GM12878 (cell line): Measurements from ENCODE around the gene SGCD. TPM values are rescaled to one million over a fixed set of nuclear protein-coding genes. Genes with fewer than 3 reads are reported as not detected.

ENCODE experiments used
- ATAC-seq: fragments of 200-7000 bp; cut with Tn5 transposase; 3 replicates; pipeline ENCODE4 v1.9.1; 2020; ENCODE audit warnings: mild to moderate bottlenecking, moderate library complexity
- BruUV-seq: library from RNA; stranded (reverse); fragments of 400-500 nt; replicated peaks from 2 replicates; lab custom pipeline; 2021; lab: Mats Ljungman, UMichigan
- CTCF ChIA-PET: fragments of 300-600 bp; sonication (Branson Sonifier 250); formaldehyde crosslinking; extraction: SDS; loops from one replicate; lab custom pipeline; 2021; ENCODE audit warnings: inconsistent platforms; lab: Yijun Ruan, JAX
- POLR2A ChIA-PET: fragments of 350-600 bp; formaldehyde crosslinking; extraction: SDS; loops from one replicate; lab custom pipeline; 2021; ENCODE audit warnings: inconsistent platforms; lab: Charles Lee
- RAD21 ChIA-PET: fragments of 300-600 bp; sonication (Branson Sonifier 250); formaldehyde crosslinking; loops from one replicate; lab custom pipeline; 2023; ENCODE audit warnings: antibody characterized with exemption; ENCODE audit not compliant: unreplicated experiment; lab: Charles Lee
- SMC1A ChIA-PET: fragments of 300-600 bp; sonication (Branson Sonifier 250); formaldehyde crosslinking; loops from one replicate; lab custom pipeline; 2023; ENCODE audit not compliant: unreplicated experiment, uncharacterized antibody; lab: Charles Lee
- DNase-seq: peaks from one replicate; pipeline ENCODE4 v3.0.0-alpha.2; 2011; ENCODE audit warnings: low read depth, low spot score
- FAIRE-seq: peaks from 3 replicates; lab custom pipeline; 2011; peaks lifted over from hg19 to GRCh38; lab: Jason Lieb, UNC
- H2AFZ ChIP-seq: 2 replicates; pipeline ENCODE4 v1.6.0; 2011; ENCODE audit warnings: low read depth, low read length, control low read depth; ENCODE audit not compliant: control insufficient read depth
- H3K27ac ChIP-seq: 2 replicates; pipeline ENCODE4 v1.5.1; 2011; ENCODE audit warnings: control low read depth; ENCODE audit not compliant: control insufficient read depth, insufficient read depth
- H3K27me3 ChIP-seq, 2 experiments: replicated peaks in 1 of 2; 2 replicates each; pipeline versions ENCODE4 v1.6.0 to v1.6.1; 2011; ENCODE audit warnings: low read length in 1 of 2; ENCODE audit not compliant: control insufficient read depth in 2 of 2, insufficient read depth in 2 of 2
- H3K36me3 ChIP-seq, 2 experiments: 2 replicates each; pipeline ENCODE4 v1.5.1; 2011; ENCODE audit warnings: low read length in 1 of 2; ENCODE audit not compliant: control insufficient read depth in 2 of 2, insufficient read depth in 2 of 2
- H3K4me1 ChIP-seq: 2 replicates; pipeline ENCODE4 v1.6.1; 2011; ENCODE audit warnings: mild to moderate bottlenecking, low read length, moderate library complexity, mixed read lengths; ENCODE audit not compliant: control insufficient read depth, insufficient read depth
- H3K4me2 ChIP-seq: 2 replicates; pipeline ENCODE4 v1.6.0; 2011; ENCODE audit warnings: control low read depth; ENCODE audit not compliant: control insufficient read depth, insufficient read depth
- H3K4me3 ChIP-seq: fragments of 200-600 bp; sonication (generic); 2 replicates; pipeline ENCODE4 v1.5.1; 2016
- H3K79me2 ChIP-seq: 2 replicates; pipeline ENCODE4 v1.6.0; 2011; ENCODE audit warnings: low read length; ENCODE audit not compliant: control insufficient read depth, insufficient read depth
- H3K9ac ChIP-seq: 2 replicates; pipeline ENCODE4 v1.8.0; 2011; ENCODE audit warnings: low read length, control low read depth, mixed read lengths; ENCODE audit not compliant: control insufficient read depth, insufficient read depth
- H3K9me3 ChIP-seq: replicated peaks from 3 replicates; pipeline ENCODE4 v1.5.1; 2011; ENCODE audit warnings: mild to moderate bottlenecking, low read length; ENCODE audit not compliant: control insufficient read depth, insufficient read depth
- H4K20me1 ChIP-seq: 2 replicates; pipeline ENCODE4 v1.6.0; 2011; ENCODE audit not compliant: control insufficient read depth, insufficient read depth
- CREB1 ChIP-seq: IDR thresholded peaks from 2 replicates; pipeline ENCODE4 v1.6.1; 2012; ENCODE audit warnings: low read depth, mild to moderate bottlenecking, inconsistent platforms
- GABPA ChIP-seq: IDR thresholded peaks from 2 replicates; pipeline ENCODE4 v1.6.1; 2014; ENCODE audit warnings: antibody characterized with exemption, low read depth, mild to moderate bottlenecking, inconsistent platforms
- IRF4 ChIP-seq: IDR thresholded peaks from 2 replicates; pipeline ENCODE4 v1.6.1; 2011; ENCODE audit warnings: low read depth, low read length
- KDM1A ChIP-seq: fragments of 200-600 bp; sonication (generic); IDR thresholded peaks from 2 replicates; pipeline ENCODE4 v1.6.1; 2016; ENCODE audit warnings: borderline replicate concordance
- MEF2B ChIP-seq: fragments of 450-650 bp; IDR thresholded peaks from 2 replicates; pipeline ENCODE4 v1.6.1; 2018; ENCODE audit warnings: mild to moderate bottlenecking, moderate library complexity; ENCODE audit not compliant: partially characterized antibody, poor library complexity, severe bottlenecking
- MTA2 ChIP-seq: fragments of 450-650 bp; IDR thresholded peaks from 2 replicates; pipeline ENCODE4 v1.6.1; 2016; ENCODE audit warnings: low read depth, mild to moderate bottlenecking, moderate library complexity
- MTA3 ChIP-seq: IDR thresholded peaks from 2 replicates; pipeline ENCODE4 v1.6.1; 2012; ENCODE audit warnings: low read length, inconsistent platforms, borderline replicate concordance
- NFYB ChIP-seq: IDR thresholded peaks from 2 replicates; pipeline ENCODE4 v1.6.1; 2011; ENCODE audit warnings: low read depth, mild to moderate bottlenecking, low read length, improper control_type of control experiment, moderate library complexity; ENCODE audit not compliant: insufficient read depth
- NR2C1 ChIP-seq: fragments of 450-650 bp; IDR thresholded peaks from 2 replicates; pipeline ENCODE4 v1.6.1; 2017; ENCODE audit warnings: antibody characterized with exemption, mild to moderate bottlenecking, moderate library complexity
- PKNOX1 ChIP-seq: fragments of 450-650 bp; IDR thresholded peaks from 2 replicates; pipeline ENCODE4 v1.6.1; 2016; ENCODE audit warnings: mild to moderate bottlenecking
- POLR2AphosphoS2 ChIP-seq: IDR thresholded peaks from 2 replicates; pipeline ENCODE4 v1.6.1; 2011; ENCODE audit warnings: low read depth, mild to moderate bottlenecking, low read length, improper control_type of control experiment, moderate library complexity
- RELA ChIP-seq: fragments of 450-650 bp; IDR thresholded peaks from 2 replicates; pipeline ENCODE4 v1.8.0; 2014; ENCODE audit warnings: borderline replicate concordance; ENCODE audit not compliant: partially characterized antibody
- RFX5 ChIP-seq: IDR thresholded peaks from 2 replicates; pipeline ENCODE4 v1.6.1; 2011; ENCODE audit warnings: low read depth, low read length, improper control_type of control experiment
- STAT3 ChIP-seq: IDR thresholded peaks from 2 replicates; pipeline ENCODE4 v1.6.1; 2011; ENCODE audit warnings: low read depth, low read length, improper control_type of control experiment
- TARDBP ChIP-seq: IDR thresholded peaks from 2 replicates; pipeline ENCODE4 v1.6.1; 2016; ENCODE audit warnings: borderline replicate concordance
- ZBTB4 ChIP-seq: fragments of 450-650 bp; formaldehyde crosslinking; IDR thresholded peaks from 2 replicates; pipeline ENCODE4 v1.4.0; 2022; ENCODE audit warnings: mild to moderate bottlenecking, moderate library complexity
- WGBS: methylation state at CpG from one replicate; pipeline ENCODE4 v1.1.6; 2016; ENCODE audit warnings: low lambda C conversion rate; ENCODE audit not compliant: insufficient replicate concordance, insufficient coverage; ENCODE audit errors: missing lambda C conversion rate; 5-methylcytosine and 5-hydroxymethylcytosine counted together
- in situ Hi-C: fragments of 300-500 bp; cut with MboI; formaldehyde crosslinking; loops from 9 replicates; pipeline ENCODE4 v1.14.3; 2018; ENCODE audit warnings: mixed read lengths
- intact Hi-C: fragments of 100-400 bp; cut with micrococcal nuclease; formaldehyde crosslinking; loops from one replicate; pipeline ENCODE4 v1.14.2; 2022; ENCODE audit not compliant: unreplicated experiment
- polyA plus RNA-seq, 11 experiments: library from polyadenylated mRNA; depleted of rRNA in 4 of 11; unstranded in 6 of 11; stranded (reverse) in 5 of 11; fragments of >200 nt; fragmentation: Nextera tagmentation in 4 of 11; fragmentation: Illumina TruSeq in 1 of 11; extraction: Ambion mirVana in 4 of 11; extraction: Trizol in 1 of 11; gene quantifications; 1 replicate in 1 of 11; 2 replicates in 10 of 11; pipeline versions ENCODE4 v1.2.1 to v1.2.3, GENCODE V29; 2011 to 2016; ENCODE audit warnings: inconsistent platforms in 2 of 11, missing spikeins in 2 of 11, low read depth in 1 of 11
- total RNA-seq, 4 experiments: library from RNA; depleted of rRNA in 3 of 4; stranded (reverse); fragments of >200 nt in 3 of 4; fragmentation: Illumina TruSeq in 1 of 4; extraction: Trizol in 1 of 4; gene quantifications; 2 replicates each; pipeline versions ENCODE4 v1.2.1 to v1.2.3, GENCODE V29; 2013 to 2021
- TF ChIP-seq, protein P1 (sequence below): fragments of 450-650 bp; IDR thresholded peaks from 2 replicates; pipeline ENCODE4 v1.6.1; 2016; ENCODE audit warnings: mild to moderate bottlenecking

Gene SGCD
- total and polyA plus RNA-seq, 10 of the 15 experiments (the other 5 are each of a cell fraction or from before 2014, with no cell fraction given) = 0.06 TPM; not detected in 9

GRCh38 chr5:156698323-156698722 is 371.4 kb downstream of the SGCD start (continued):
- no peak for TF ChIP-seq CREB1

DNA sequence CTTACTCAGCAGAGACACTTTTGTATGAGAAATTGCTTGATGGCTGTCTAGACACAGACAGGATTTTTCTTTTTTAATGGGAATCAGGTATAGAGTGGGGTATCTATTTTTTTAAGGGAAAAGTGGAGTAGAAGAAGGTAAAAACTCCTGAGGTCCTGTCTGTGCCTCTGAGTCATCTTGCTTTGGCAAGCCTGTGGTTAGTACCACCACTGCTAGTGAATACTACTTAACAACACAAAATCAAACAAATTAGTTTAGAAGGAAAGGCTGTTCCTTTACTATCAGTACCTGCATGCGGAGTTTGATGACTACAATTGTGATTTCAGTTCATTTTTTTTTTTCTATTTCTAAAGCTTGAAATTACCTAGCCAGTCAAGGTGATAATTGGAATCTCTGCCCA is 372.2 kb downstream of the SGCD start:
- no peak overlapping the region for H2AFZ ChIP-seq
- H3K79me2 ChIP-seq = no peaks in the 10 kb centered on the region
- H3K36me3 ChIP-seq = no peaks in the 10 kb centered on the region
- in situ Hi-C loops = no loop called here
- ATAC-seq = no peak
- no TSS peak for BruUV-seq
- no peaks in the 10 kb centered on the region for H3K4me1 ChIP-seq
- no peak for FAIRE-seq
- DNase-seq = no peak
- no peak overlapping the region for H3K4me3 ChIP-seq
- intact Hi-C loops = no loop called here
- no peak overlapping the region for H3K27ac ChIP-seq
- TF ChIP-seq NFYB (no peak), IRF4 (no peak), TARDBP (no peak), MTA3 (no peak), MEF2B (no peak), RELA (no peak), MTA2 (no peak), RFX5 (no peak), ZBTB4 (CRISPR knock-in tag) (no peak), POLR2AphosphoS2 (no peak), KDM1A (no peak), GABPA (no peak), NR2C1 (no peak), PKNOX1 (no peak), STAT3 (no peak)
- TF ChIP-seq, protein P1, sequence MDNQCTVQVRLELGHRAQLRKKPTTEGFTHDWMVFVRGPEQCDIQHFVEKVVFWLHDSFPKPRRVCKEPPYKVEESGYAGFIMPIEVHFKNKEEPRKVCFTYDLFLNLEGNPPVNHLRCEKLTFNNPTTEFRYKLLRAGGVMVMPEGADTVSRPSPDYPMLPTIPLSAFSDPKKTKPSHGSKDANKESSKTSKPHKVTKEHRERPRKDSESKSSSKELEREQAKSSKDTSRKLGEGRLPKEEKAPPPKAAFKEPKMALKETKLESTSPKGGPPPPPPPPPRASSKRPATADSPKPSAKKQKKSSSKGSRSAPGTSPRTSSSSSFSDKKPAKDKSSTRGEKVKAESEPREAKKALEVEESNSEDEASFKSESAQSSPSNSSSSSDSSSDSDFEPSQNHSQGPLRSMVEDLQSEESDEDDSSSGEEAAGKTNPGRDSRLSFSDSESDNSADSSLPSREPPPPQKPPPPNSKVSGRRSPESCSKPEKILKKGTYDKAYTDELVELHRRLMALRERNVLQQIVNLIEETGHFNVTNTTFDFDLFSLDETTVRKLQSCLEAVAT = no peak
- TF ChIP-seq, all 136 proteins: peak for 0
- ChIA-PET CTCF (interaction anchor here (1.4 kb wide), 1 partner anchor 116 kb away, joined by 4 read pairs; no protein-coding TSS in a partner anchor), RAD21 (no interaction called here), POLR2A (no interaction called here), SMC1A (interaction anchor here (1.1 kb wide), 1 partner anchor 117 kb away, joined by 3 read pairs; no protein-coding TSS in a partner anchor)
- Histone ChIP-seq H3K4me2 (no peak overlapping the region), H3K9ac (no peak overlapping the region), H4K20me1 (no peaks in the 10 kb centered on the region), H3K9me3 (no peaks in the 10 kb centered on the region), H3K27me3 (no peaks in the 10 kb centered on the region)
- 0% methylated on average over 1 of the region's 1 CpG for WGBS
